Stimulated activated naive CD4-positive, alpha-beta T cell (primary cell): ENCODE data around the gene MRPL2.

Source experiments
- DNase-seq, 6 experiments: peaks; one replicate each; lab custom pipeline; 2025; lab: John Stamatoyannopoulos, UW

MRPL2 gene

GRCh38 chr6:43059168-43060033 is at the start of gene MRPL2, which contains the start of gene KLC4:
MRPL2 (minus strand) TSS chr6:43059434; CDS start chr6:43059381, 53 bp downstream.
KLC4 (plus strand) TSS chr6:43059631; CDS start chr6:43061336, 1,705 bp downstream.
- DNase-seq, result peak; percentile 96 to 99 (median 96)

- DNase-seq, result no peak
These were observed 48.3 kb upstream of the MRPL2 start for GRCh38 chr6:43107344-43108062.

- DNase-seq, result no peak
These were observed 46.4 kb upstream of the MRPL2 start for GRCh38 chr6:43105538-43106222.

- no peak for DNase-seq
These were observed 44.1 kb upstream of the MRPL2 start for GRCh38 chr6:43103253-43103876.

GRCh38 chr6:43101497-43101896 is 42.3 kb upstream of the MRPL2 start:
- DNase-seq, result no peak

- DNase-seq, result no peak
These were observed 38.3 kb upstream of the MRPL2 start for GRCh38 chr6:43097502-43097901.

- no peak for DNase-seq
These were observed 37.9 kb upstream of the MRPL2 start for GRCh38 chr6:43097098-43097489.

- no peak for DNase-seq
These were observed 37.3 kb upstream of the MRPL2 start for GRCh38 chr6:43096451-43097097.

GRCh38 chr6:43095939-43096338 is 36.7 kb upstream of the MRPL2 start:
- DNase-seq, result no peak

GRCh38 chr6:43093436-43094289 is 34.4 kb upstream of the MRPL2 start:
- DNase-seq, result no peak

GRCh38 chr6:43092635-43093034 is 33.4 kb upstream of the MRPL2 start:
- no peak for DNase-seq

GRCh38 chr6:43091436-43091991 is 32.3 kb upstream of the MRPL2 start:
- no peak for DNase-seq

GRCh38 chr6:43091020-43091419 is 31.8 kb upstream of the MRPL2 start:
- no peak for DNase-seq

GRCh38 chr6:43090559-43090956 is 31.3 kb upstream of the MRPL2 start:
- DNase-seq, result no peak

- no peak for DNase-seq
These were observed 30.8 kb upstream of the MRPL2 start for GRCh38 chr6:43089874-43090558.

- DNase-seq, result no peak
These were observed 30.2 kb upstream of the MRPL2 start for GRCh38 chr6:43089467-43089866.

- DNase-seq, result no peak
These were observed 29.4 kb upstream of the MRPL2 start for GRCh38 chr6:43088654-43089056.

GRCh38 chr6:43086022-43086658 is 26.9 kb upstream of the MRPL2 start:
- no peak for DNase-seq
